GM06990 (cell line): ENCODE data around the gene USP5.

Source experiments
- DNase-seq: peaks from one replicate; pipeline ENCODE4 v3.0.0-alpha.2; 2011; ENCODE audit not compliant: insufficient read length; ENCODE audit errors: extremely low read depth
- H3K27me3 ChIP-seq: replicated peaks from 2 replicates; pipeline ENCODE4 v1.6.0; 2011; ENCODE audit warnings: low read length; ENCODE audit not compliant: control insufficient read depth, insufficient read depth
- H3K36me3 ChIP-seq: 2 replicates; pipeline ENCODE4 v1.5.1; 2011; ENCODE audit warnings: low read length; ENCODE audit not compliant: control insufficient read depth, insufficient read depth
- H3K4me3 ChIP-seq: replicated peaks from 2 replicates; pipeline ENCODE4 v1.5.1; 2011; ENCODE audit warnings: low read depth, mild to moderate bottlenecking, control low read depth, low read length
- TF ChIP-seq, protein P1 (sequence below): IDR thresholded peaks from 2 replicates; pipeline ENCODE4 v1.5.1; 2011; ENCODE audit warnings: low read length, control low read depth, mild to moderate bottlenecking, inconsistent platforms; ENCODE audit not compliant: insufficient read depth, poor library complexity, severe bottlenecking

USP5 gene

DNA sequence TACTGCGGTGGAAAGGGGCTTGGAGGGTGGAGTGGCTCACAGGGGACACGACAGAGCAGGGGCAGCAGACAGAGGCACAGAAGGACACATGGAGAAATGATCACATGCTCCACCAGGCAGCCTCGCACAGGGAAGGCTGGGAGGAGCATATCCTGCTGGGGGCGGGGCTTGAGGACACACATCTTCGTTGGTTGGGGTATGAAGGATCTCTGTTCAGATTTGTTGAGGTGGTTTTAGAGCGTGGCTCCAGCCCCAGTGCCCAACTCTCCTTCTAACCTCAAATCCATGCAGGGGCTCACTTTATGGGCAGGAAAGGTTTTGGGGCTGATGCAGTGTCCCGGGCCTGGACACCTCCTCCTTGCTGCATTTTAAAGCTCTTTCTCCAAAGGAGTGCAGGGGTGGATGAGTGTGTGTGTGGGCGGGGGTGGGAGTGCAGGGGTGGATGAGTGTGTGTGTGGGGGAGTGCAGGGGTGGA, 24.5 kb upstream of the USP5 start:
- no peak for DNase-seq
- Histone ChIP-seq H3K4me3 (no peak overlapping the region), H3K36me3 (no peaks in the 10 kb centered on the region), H3K27me3 (peaks cover 6% of the 10 kb centered on the region)
- TF ChIP-seq, protein P1, sequence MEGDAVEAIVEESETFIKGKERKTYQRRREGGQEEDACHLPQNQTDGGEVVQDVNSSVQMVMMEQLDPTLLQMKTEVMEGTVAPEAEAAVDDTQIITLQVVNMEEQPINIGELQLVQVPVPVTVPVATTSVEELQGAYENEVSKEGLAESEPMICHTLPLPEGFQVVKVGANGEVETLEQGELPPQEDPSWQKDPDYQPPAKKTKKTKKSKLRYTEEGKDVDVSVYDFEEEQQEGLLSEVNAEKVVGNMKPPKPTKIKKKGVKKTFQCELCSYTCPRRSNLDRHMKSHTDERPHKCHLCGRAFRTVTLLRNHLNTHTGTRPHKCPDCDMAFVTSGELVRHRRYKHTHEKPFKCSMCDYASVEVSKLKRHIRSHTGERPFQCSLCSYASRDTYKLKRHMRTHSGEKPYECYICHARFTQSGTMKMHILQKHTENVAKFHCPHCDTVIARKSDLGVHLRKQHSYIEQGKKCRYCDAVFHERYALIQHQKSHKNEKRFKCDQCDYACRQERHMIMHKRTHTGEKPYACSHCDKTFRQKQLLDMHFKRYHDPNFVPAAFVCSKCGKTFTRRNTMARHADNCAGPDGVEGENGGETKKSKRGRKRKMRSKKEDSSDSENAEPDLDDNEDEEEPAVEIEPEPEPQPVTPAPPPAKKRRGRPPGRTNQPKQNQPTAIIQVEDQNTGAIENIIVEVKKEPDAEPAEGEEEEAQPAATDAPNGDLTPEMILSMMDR: no peak

GRCh38 chr12:6827982-6828780, 23.8 kb upstream of the USP5 start, which contains the start of gene P3H3:
P3H3 (plus strand) TSS chr12:6828407; CDS start chr12:6828441, 34 bp downstream.
- TF ChIP-seq, protein P1: no peak
- Histone ChIP-seq H3K4me3 (peak within 1 kb of the TSS; percentile 51), H3K27me3 (peaks cover 5% of the 10 kb centered on the region), H3K36me3 (no peaks in the 10 kb centered on the region)
- DNase-seq: no peak

GRCh38 chr12:6828781-6829535, 23.0 kb upstream of the USP5 start:
- TF ChIP-seq, protein P1: no peak
- H3K36me3 ChIP-seq: no peaks in the 10 kb centered on the region
- H3K27me3 ChIP-seq: peaks cover 3% of the 10 kb centered on the region
- peak overlapping the region; percentile 51 for H3K4me3 ChIP-seq
- DNase-seq: no peak

DNA sequence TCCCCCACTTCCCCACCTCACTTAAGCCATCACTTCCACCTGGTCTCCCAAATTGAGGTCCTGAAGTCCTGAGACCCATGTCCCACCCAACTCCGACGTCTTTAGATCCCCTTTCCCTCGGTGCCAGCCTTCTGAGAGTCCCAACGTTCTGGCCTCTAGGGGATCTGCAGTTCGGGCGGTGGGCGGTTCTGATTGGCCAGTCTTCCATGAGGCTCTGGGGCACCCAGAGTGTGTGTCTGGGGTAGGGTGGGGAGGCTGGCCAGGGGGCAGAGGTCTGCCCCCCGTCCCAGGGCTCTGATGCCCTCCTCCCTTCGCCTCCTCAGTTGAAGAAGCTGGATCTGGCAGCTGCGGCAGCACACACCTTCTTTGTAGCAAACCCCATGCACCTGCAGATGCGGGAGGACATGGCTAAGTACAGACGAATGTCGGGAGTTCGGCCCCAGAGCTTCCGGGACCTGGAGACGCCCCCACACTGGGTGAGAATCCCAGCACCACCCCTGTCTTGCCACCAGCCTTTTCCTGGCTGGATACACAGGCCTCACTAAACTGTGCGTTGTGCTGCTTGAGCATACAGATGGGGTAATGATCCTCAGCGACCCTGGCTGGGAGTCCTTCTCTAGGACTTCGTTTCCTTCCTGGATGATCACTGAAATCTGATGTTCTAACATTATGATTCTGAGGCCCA, 22.3 kb upstream of the USP5 start:
- DNase-seq: no peak
- Histone ChIP-seq H3K4me3 (no peak overlapping the region), H3K36me3 (no peaks in the 10 kb centered on the region), H3K27me3 (peaks cover 3% of the 10 kb centered on the region)
- TF ChIP-seq, protein P1: no peak

GRCh38 chr12:6830286-6830890, 21.6 kb upstream of the USP5 start:
- H3K4me3 ChIP-seq: no peak overlapping the region
- H3K36me3 ChIP-seq: no peaks in the 10 kb centered on the region
- DNase-seq: no peak
- H3K27me3 ChIP-seq: peaks cover 3% of the 10 kb centered on the region
- TF ChIP-seq, protein P1: no peak
